Endothelial cell of umbilical vein (primary cell): Measurements from ENCODE around the gene FKRP. TPM values are rescaled to one million over a fixed set of nuclear protein-coding genes. Genes with fewer than 3 reads are reported as not detected.

Experiments
- BruUV-seq: library from RNA; stranded (reverse); fragments of 400-500 nt; replicated peaks from 2 replicates; lab custom pipeline; 2021; lab: Mats Ljungman, UMichigan
- CTCF ChIA-PET: fragments of 300-600, 350-600 bp; sonication (Branson Sonifier 250); formaldehyde crosslinking; loops from one replicate; lab custom pipeline; 2021; ENCODE audit warnings: antibody characterized with exemption, inconsistent platforms; lab: Charles Lee
- POLR2A ChIA-PET: fragments of 300-600, 350-600 bp; sonication (Branson Sonifier 250); formaldehyde crosslinking; loops from one replicate; lab custom pipeline; 2021; ENCODE audit warnings: antibody characterized with exemption, inconsistent platforms; lab: Charles Lee
- DNase-seq: peaks from one replicate; pipeline ENCODE4 v3.0.0-alpha.2; 2011; ENCODE audit warnings: low read depth, low spot score
- FAIRE-seq: peaks from 2 replicates; lab custom pipeline; 2011; peaks lifted over from hg19 to GRCh38; lab: Jason Lieb, UNC
- H2AFZ ChIP-seq: 2 replicates; pipeline ENCODE4 v1.6.0; 2012; ENCODE audit warnings: low read depth, low read length, control low read depth, inconsistent platforms
- H3K27ac ChIP-seq: 2 replicates; pipeline ENCODE4 v1.5.1; 2011; ENCODE audit warnings: low read depth, mild to moderate bottlenecking, control low read depth, low read length, moderate library complexity; ENCODE audit not compliant: insufficient read depth
- H3K27me3 ChIP-seq, 2 experiments: 2 replicates each; pipeline versions ENCODE4 v1.6.0 to v1.6.1; 2011; ENCODE audit warnings: low read length in 2 of 2, mixed read lengths in 1 of 2; ENCODE audit not compliant: control insufficient read depth in 2 of 2, insufficient read depth in 2 of 2
- H3K36me3 ChIP-seq, 2 experiments: 2 replicates in 1 of 2; 3 replicates in 1 of 2; pipeline ENCODE4 v1.5.1; 2011; ENCODE audit warnings: low read length in 2 of 2, mild to moderate bottlenecking in 1 of 2, moderate library complexity in 1 of 2; ENCODE audit not compliant: control insufficient read depth in 2 of 2, insufficient read depth in 2 of 2; ENCODE audit errors: extremely low read depth in 1 of 2
- H3K4me1 ChIP-seq: 3 replicates; pipeline ENCODE4 v1.5.1; 2011; ENCODE audit warnings: mild to moderate bottlenecking, low read length; ENCODE audit not compliant: control insufficient read depth, insufficient read depth; ENCODE audit errors: extremely low read depth
- H3K4me2 ChIP-seq: 2 replicates; pipeline ENCODE4 v1.6.1; 2011; ENCODE audit warnings: low read length, control low read depth, mixed read lengths; ENCODE audit not compliant: insufficient read depth
- H3K4me3 ChIP-seq, 3 experiments: fragments of 200-600 bp in 1 of 3; sonication (generic), shearing (Covaris generic) in 1 of 3; replicated peaks in 1 of 3; 2 replicates each; pipeline ENCODE4 v1.5.1; 2011 to 2016; ENCODE audit warnings: control low read depth in 3 of 3, low read length in 3 of 3, mild to moderate bottlenecking in 2 of 3, inconsistent platforms in 1 of 3, low read depth in 1 of 3, moderate library complexity in 1 of 3; ENCODE audit not compliant: insufficient read depth in 1 of 3
- H3K79me2 ChIP-seq: 2 replicates; pipeline ENCODE4 v1.6.0; 2012; ENCODE audit warnings: low read length, inconsistent platforms; ENCODE audit not compliant: control insufficient read depth, insufficient read depth
- H3K9ac ChIP-seq: replicated peaks from 2 replicates; pipeline ENCODE3; 2011; ENCODE audit warnings: low read length, control low read depth; ENCODE audit not compliant: insufficient read depth; ENCODE audit errors: extremely low read depth
- H3K9me1 ChIP-seq: replicated peaks from 3 replicates; pipeline ENCODE4 v1.6.0; 2011; ENCODE audit warnings: mild to moderate bottlenecking, low read length; ENCODE audit not compliant: control insufficient read depth, insufficient read depth; ENCODE audit errors: extremely low read depth
- H3K9me3 ChIP-seq: replicated peaks from 2 replicates; pipeline ENCODE4 v1.5.1; 2012; ENCODE audit warnings: low read length, inconsistent platforms; ENCODE audit not compliant: control insufficient read depth, insufficient read depth
- H4K20me1 ChIP-seq: replicated peaks from 2 replicates; pipeline ENCODE3; 2011; ENCODE audit warnings: mild to moderate bottlenecking, low read length; ENCODE audit not compliant: control insufficient read depth, insufficient read depth; ENCODE audit errors: extremely low read depth
- CTCF ChIP-seq, 2 donors: IDR thresholded peaks; 1 replicate in 1 of 2; 2 replicates in 1 of 2; pipeline ENCODE4 v1.5.1; 2011; ENCODE audit warnings: low read length in 2 of 2, mild to moderate bottlenecking in 2 of 2, moderate library complexity in 2 of 2, control low read depth in 1 of 2, inconsistent platforms in 1 of 2, low read depth in 1 of 2; ENCODE audit not compliant: insufficient read depth in 1 of 2; ENCODE audit errors: extremely low read depth in 1 of 2
- EZH2 ChIP-seq: IDR thresholded peaks from 2 replicates; pipeline ENCODE4 v1.6.1; 2012; ENCODE audit warnings: borderline replicate concordance, low read depth, mild to moderate bottlenecking, moderate library complexity, low read length, inconsistent platforms; ENCODE audit not compliant: severe bottlenecking
- FOS ChIP-seq: IDR thresholded peaks from 2 replicates; pipeline ENCODE4 v1.6.1; 2011; ENCODE audit warnings: mild to moderate bottlenecking, low read length, moderate library complexity, borderline replicate concordance; ENCODE audit not compliant: insufficient read depth
- GATA2 ChIP-seq: IDR thresholded peaks from 2 replicates; pipeline ENCODE4 v1.7.0; 2011; ENCODE audit warnings: low read depth, mild to moderate bottlenecking, moderate library complexity, mixed read lengths, low read length; ENCODE audit not compliant: insufficient read length, insufficient read depth
- JUN ChIP-seq: IDR thresholded peaks from 2 replicates; pipeline ENCODE4 v1.6.1; 2011; ENCODE audit warnings: borderline replicate concordance, low read depth; ENCODE audit not compliant: insufficient read length, insufficient read depth
- MAX ChIP-seq: IDR thresholded peaks from 2 replicates; pipeline ENCODE4 v1.6.1; 2011; ENCODE audit not compliant: insufficient read depth, insufficient read length
- MYC ChIP-seq: IDR thresholded peaks from one replicate; pipeline ENCODE4 v1.6.1; 2011; ENCODE audit warnings: mild to moderate bottlenecking, low read depth, low read length
- POLR2A ChIP-seq: IDR thresholded peaks from 2 replicates; pipeline ENCODE4 v1.6.1; 2012; ENCODE audit warnings: low read depth, mild to moderate bottlenecking, control low read depth, low read length
- POLR2AphosphoS5 ChIP-seq: IDR thresholded peaks from 2 replicates; pipeline ENCODE4 v1.6.1; 2012; ENCODE audit warnings: low read depth, mild to moderate bottlenecking, control low read depth, low read length, moderate library complexity; ENCODE audit not compliant: insufficient read depth
- dilution Hi-C: fragments of 300-500 bp; cut with MboI; formaldehyde crosslinking; loops from one replicate; pipeline ENCODE4 v1.15.0; 2019; ENCODE audit warnings: low sequenced_read_pairs; ENCODE audit not compliant: extremely low pct_ligation_motif_present
- intact Hi-C: fragments of 100-400 bp; cut with micrococcal nuclease; formaldehyde crosslinking; loops from one replicate; pipeline ENCODE4 v1.10.0; 2022
- polyA plus RNA-seq, 4 experiments: library from polyadenylated mRNA; depleted of rRNA in 3 of 4; stranded (reverse) in 3 of 4; unstranded in 1 of 4; fragments of >200 nt; gene quantifications; 2 replicates each; pipeline versions ENCODE4 v1.2.1 to v1.2.3, GENCODE V29; 2011 to 2012; ENCODE audit warnings: missing spikeins in 1 of 4
- total RNA-seq: library from RNA; stranded (reverse); gene quantifications from 2 replicates; pipeline ENCODE4 v1.2.3, GENCODE V29; 2021

The FKRP gene
- total and polyA plus RNA-seq, 2 donors (not counting 3 experiments of a cell fraction or from before 2014, with no cell fraction given) = 31.5 to 32.8 TPM

DNA sequence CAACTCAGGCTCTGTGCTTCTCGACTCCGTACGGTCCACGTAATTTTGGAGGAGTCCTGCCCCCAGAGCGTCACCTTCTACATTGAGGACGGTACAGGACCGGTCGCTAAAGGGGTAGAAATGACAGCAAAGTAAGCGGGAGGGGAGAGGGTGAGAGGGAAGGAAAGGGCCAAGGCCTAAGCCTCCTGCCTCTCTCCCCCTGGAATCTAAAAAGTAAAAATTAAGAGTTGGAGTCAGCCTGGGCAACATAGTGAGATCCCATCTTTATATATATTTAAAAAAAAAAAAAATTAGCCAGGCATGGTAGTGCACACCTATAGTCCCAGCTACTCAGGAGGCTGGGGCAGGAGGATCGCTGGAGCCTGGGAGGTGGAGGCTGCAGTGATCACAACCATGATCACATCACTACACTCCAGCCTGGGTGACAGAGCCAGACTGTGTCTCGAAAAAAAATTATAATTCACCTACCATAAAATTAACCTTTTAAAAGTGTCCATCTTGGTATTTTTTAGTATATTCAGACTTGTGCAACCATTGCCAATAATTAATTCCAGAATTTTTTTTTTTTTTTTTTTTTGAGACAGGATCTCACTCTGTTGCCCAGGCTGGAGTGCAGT is 29.9 kb downstream of the FKRP start:
- Histone ChIP-seq H4K20me1 (no peaks in the 10 kb centered on the region), H3K9ac (no peak overlapping the region), H3K4me3 (no peak overlapping the region), H3K36me3 (peaks cover 8 to 23% of the 10 kb centered on the region in 2 experiments), H3K79me2 (no peaks in the 10 kb centered on the region), H3K27me3 (no peaks in the 10 kb centered on the region), H3K4me1 (no peaks in the 10 kb centered on the region), H3K27ac (no peak overlapping the region), H3K9me1 (no peaks in the 10 kb centered on the region), H3K4me2 (no peak overlapping the region), H3K9me3 (no peaks in the 10 kb centered on the region), H2AFZ (no peak overlapping the region)
- intact Hi-C loops = no loop called here
- DNase-seq (no peak), FAIRE-seq (no peak)
- ChIA-PET CTCF (interaction anchor here (1.4 kb wide), 1 partner anchor 9 kb away, joined by 3 read pairs; no protein-coding TSS in a partner anchor), POLR2A (no interaction called here)
- no TSS peak for BruUV-seq
- TF ChIP-seq MAX (no peak), EZH2 (no peak), JUN (no peak), MYC (no peak), CTCF (IDR thresholded peaks at IDR 0.05; ENCODE audit: extremely low read depth in 1 of 2, insufficient read depth in 1 of 2, low read depth in 1 of 2, low read length in 2 of 2) (no peak), FOS (no peak), POLR2AphosphoS5 (no peak), GATA2 (no peak), POLR2A (no peak)
- dilution Hi-C loops = no loop called here
